ENCODE results near the gene ZNHIT2. TPM values are rescaled to one million over a fixed set of nuclear protein-coding genes. Genes with fewer than 3 reads are reported as not detected.

Gene ZNHIT2
- total and polyA plus RNA-seq, 2 of the 13 experiments (the other 11 are each of a cell fraction or from before 2014, with no cell fraction given), result 1.1 to 6.5 TPM

DNA sequence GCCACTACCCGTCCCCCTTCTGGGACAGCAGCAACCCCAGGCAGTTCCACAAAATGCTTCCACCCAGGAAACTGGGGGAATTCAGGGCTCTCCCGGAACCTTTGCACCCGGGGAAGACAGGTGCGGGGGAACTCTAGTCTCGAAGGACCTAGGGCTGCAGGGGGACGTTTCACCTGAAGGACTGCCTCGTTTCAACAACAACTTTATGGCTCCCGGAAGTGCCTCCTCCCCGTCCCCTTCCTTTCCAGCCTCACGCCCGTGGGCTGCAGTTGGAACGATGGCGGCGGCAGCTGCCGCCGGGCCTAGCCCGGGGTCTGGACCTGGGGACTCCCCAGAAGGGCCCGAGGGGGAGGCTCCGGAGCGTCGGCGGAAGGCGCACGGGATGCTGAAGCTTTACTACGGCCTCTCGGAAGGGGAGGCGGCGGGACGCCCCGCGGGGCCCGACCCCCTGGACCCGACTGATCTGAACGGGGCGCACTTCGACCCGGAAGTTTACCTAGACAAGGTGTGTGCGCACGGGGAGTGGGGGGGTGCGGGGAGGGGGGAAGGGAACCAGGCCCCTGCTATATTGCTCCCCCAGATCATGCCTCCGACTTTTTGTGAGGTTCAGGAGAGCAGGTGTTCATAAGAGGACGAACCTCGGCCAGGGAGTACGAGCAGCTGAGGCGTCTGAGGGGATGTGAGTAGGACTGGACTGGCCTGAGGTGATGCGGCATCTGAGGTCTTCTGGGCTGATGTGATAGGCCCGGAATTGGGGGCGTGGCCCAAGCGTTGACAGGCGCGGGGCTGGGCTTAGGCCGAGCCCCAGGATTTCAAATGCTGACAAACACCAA lies 21.3 kb downstream of the ZNHIT2 start, which contains the start of gene VPS51 (continued):
- TF ChIP-seq, protein P1, sequence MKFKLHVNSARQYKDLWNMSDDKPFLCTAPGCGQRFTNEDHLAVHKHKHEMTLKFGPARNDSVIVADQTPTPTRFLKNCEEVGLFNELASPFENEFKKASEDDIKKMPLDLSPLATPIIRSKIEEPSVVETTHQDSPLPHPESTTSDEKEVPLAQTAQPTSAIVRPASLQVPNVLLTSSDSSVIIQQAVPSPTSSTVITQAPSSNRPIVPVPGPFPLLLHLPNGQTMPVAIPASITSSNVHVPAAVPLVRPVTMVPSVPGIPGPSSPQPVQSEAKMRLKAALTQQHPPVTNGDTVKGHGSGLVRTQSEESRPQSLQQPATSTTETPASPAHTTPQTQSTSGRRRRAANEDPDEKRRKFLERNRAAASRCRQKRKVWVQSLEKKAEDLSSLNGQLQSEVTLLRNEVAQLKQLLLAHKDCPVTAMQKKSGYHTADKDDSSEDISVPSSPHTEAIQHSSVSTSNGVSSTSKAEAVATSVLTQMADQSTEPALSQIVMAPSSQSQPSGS (CRISPR knock-in tag; IDR thresholded peaks at IDR 0.05), result peak; percentile 76
- TF ChIP-seq HNRNPUL1 (IDR thresholded peaks at IDR 0.05; ENCODE audit: low read depth, low read length) (no peak), NPAS2 (CRISPR knock-in tag; IDR thresholded peaks at IDR 0.05; ENCODE audit: borderline replicate concordance) (no peak), SKI (IDR thresholded peaks at IDR 0.05; ENCODE audit: partially characterized antibody) (peak; percentile 34), NFE2 (CRISPR knock-in tag; IDR thresholded peaks at IDR 0.05) (no peak), NR1H2 (CRISPR knock-in tag; IDR thresholded peaks at IDR 0.05; ENCODE audit: borderline replicate concordance, low read depth) (no peak), TBL1XR1 (IDR thresholded peaks at IDR 0.05; ENCODE audit: borderline replicate concordance, low read length, partially characterized antibody) (peak; percentile 81), PLRG1 (conservative IDR thresholded peaks at IDR 0.05) (no peak), NR3C1 (CRISPR knock-in tag; IDR thresholded peaks at IDR 0.05) (no peak), ZNF382 (CRISPR knock-in tag; IDR thresholded peaks at IDR 0.05; ENCODE audit: borderline replicate concordance) (no peak), PCBP1 (IDR thresholded peaks at IDR 0.05; ENCODE audit: borderline replicate concordance, low read depth, low read length) (0 out of 2 replicates have a peak, but pooled peaks have one; percentile 72), ZNF136 (CRISPR knock-in tag; IDR thresholded peaks at IDR 0.05; ENCODE audit: low read depth) (no peak)
- TF ChIP-seq, protein P2, sequence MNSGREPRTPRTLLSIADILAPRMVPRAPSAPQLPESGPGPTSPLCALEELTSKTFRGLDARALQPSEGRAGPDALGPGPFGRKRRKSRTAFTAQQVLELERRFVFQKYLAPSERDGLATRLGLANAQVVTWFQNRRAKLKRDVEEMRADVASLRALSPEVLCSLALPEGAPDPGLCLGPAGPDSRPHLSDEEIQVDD (CRISPR knock-in tag; IDR thresholded peaks at IDR 0.05; ENCODE audit: borderline replicate concordance), result no peak
- TF ChIP-seq, protein P3, sequence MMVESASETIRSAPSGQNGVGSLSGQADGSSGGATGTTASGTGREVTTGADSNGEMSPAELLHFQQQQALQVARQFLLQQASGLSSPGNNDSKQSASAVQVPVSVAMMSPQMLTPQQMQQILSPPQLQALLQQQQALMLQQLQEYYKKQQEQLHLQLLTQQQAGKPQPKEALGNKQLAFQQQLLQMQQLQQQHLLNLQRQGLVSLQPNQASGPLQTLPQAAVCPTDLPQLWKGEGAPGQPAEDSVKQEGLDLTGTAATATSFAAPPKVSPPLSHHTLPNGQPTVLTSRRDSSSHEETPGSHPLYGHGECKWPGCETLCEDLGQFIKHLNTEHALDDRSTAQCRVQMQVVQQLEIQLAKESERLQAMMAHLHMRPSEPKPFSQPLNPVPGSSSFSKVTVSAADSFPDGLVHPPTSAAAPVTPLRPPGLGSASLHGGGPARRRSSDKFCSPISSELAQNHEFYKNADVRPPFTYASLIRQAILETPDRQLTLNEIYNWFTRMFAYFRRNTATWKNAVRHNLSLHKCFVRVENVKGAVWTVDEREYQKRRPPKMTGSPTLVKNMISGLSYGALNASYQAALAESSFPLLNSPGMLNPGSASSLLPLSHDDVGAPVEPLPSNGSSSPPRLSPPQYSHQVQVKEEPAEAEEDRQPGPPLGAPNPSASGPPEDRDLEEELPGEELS (CRISPR knock-in tag; IDR thresholded peaks at IDR 0.05), result peak; percentile 47
- TF ChIP-seq, protein P4, sequence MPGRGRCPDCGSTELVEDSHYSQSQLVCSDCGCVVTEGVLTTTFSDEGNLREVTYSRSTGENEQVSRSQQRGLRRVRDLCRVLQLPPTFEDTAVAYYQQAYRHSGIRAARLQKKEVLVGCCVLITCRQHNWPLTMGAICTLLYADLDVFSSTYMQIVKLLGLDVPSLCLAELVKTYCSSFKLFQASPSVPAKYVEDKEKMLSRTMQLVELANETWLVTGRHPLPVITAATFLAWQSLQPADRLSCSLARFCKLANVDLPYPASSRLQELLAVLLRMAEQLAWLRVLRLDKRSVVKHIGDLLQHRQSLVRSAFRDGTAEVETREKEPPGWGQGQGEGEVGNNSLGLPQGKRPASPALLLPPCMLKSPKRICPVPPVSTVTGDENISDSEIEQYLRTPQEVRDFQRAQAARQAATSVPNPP (CRISPR knock-in tag; IDR thresholded peaks at IDR 0.05), result no peak
- TF ChIP-seq, protein P5, sequence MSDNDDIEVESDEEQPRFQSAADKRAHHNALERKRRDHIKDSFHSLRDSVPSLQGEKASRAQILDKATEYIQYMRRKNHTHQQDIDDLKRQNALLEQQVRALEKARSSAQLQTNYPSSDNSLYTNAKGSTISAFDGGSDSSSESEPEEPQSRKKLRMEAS (IDR thresholded peaks at IDR 0.05), result peak; percentile 81
- TF ChIP-seq, protein P6, sequence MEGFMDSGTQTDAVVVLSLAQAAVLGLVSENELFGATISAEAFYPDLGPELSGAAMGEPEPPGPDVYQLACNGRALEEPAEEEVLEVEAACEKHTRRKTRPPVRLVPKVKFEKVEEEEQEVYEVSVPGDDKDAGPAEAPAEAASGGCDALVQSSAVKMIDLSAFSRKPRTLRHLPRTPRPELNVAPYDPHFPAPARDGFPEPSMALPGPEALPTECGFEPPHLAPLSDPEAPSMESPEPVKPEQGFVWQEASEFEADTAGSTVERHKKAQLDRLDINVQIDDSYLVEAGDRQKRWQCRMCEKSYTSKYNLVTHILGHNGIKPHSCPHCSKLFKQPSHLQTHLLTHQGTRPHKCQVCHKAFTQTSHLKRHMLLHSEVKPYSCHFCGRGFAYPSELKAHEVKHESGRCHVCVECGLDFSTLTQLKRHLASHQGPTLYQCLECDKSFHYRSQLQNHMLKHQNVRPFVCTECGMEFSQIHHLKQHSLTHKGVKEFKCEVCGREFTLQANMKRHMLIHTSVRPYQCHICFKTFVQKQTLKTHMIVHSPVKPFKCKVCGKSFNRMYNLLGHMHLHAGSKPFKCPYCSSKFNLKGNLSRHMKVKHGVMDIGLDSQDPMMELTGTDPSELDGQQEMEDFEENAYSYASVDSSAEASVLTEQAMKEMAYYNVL (CRISPR knock-in tag; IDR thresholded peaks at IDR 0.05; ENCODE audit: borderline replicate concordance), result no peak; the same call in 1 of the 2 replicates
- TF ChIP-seq, protein P7, sequence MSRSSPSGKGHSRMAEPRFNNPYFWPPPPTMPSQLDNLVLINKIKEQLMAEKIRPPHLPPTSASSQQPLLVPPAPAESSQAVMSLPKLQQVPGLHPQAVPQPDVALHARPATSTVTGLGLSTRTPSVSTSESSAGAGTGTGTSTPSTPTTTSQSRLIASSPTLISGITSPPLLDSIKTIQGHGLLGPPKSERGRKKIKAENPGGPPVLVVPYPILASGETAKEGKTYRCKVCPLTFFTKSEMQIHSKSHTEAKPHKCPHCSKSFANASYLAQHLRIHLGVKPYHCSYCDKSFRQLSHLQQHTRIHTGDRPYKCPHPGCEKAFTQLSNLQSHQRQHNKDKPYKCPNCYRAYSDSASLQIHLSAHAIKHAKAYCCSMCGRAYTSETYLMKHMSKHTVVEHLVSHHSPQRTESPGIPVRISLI (CRISPR knock-in tag; IDR thresholded peaks at IDR 0.05; ENCODE audit: borderline replicate concordance), result 0 out of 2 replicates have a peak, but pooled peaks have one; percentile 65
